ENCODE results near the gene HECTD2.

GRCh38 chr10:91424016-91424415, 13.9 kb downstream of the HECTD2 start:
- TF ChIP-seq CTCF (IDR thresholded peaks at IDR 0.05), result no peak
- TF ChIP-seq POLR2A (IDR thresholded peaks at IDR 0.05), result no peak
